ENCODE measurements around the gene FMO5. TPM values are rescaled to one million over a fixed set of nuclear protein-coding genes. Genes with fewer than 3 reads are reported as not detected.

Gene FMO5
- total and polyA plus RNA-seq, 2 of the 13 experiments (the other 11 are each of a cell fraction or from before 2014, with no cell fraction given), result 48.2 to 149 TPM

DNA sequence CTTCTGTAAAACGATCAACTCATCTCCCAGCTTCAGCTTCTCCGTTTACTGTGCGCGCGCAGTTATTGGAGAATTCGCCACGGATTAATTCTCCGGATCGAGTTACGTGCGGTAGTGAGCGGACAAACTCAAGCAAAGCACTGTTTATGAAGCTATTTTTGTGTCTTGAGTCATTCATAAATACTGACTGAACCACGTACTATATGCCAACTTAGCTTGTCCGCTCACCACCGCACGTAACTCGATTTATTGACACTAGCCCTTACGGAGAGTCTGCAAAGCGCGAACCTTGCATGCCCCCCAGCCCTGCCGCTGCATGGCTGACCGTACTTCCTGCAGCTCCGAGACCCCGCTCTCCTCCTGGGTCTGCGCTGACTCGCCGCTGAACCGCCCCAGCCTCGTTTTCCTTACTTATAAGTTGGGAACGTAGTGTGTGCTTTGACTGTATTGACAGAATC is 18.1 kb upstream of the FMO5 start (continued):
- TF ChIP-seq, protein P1, sequence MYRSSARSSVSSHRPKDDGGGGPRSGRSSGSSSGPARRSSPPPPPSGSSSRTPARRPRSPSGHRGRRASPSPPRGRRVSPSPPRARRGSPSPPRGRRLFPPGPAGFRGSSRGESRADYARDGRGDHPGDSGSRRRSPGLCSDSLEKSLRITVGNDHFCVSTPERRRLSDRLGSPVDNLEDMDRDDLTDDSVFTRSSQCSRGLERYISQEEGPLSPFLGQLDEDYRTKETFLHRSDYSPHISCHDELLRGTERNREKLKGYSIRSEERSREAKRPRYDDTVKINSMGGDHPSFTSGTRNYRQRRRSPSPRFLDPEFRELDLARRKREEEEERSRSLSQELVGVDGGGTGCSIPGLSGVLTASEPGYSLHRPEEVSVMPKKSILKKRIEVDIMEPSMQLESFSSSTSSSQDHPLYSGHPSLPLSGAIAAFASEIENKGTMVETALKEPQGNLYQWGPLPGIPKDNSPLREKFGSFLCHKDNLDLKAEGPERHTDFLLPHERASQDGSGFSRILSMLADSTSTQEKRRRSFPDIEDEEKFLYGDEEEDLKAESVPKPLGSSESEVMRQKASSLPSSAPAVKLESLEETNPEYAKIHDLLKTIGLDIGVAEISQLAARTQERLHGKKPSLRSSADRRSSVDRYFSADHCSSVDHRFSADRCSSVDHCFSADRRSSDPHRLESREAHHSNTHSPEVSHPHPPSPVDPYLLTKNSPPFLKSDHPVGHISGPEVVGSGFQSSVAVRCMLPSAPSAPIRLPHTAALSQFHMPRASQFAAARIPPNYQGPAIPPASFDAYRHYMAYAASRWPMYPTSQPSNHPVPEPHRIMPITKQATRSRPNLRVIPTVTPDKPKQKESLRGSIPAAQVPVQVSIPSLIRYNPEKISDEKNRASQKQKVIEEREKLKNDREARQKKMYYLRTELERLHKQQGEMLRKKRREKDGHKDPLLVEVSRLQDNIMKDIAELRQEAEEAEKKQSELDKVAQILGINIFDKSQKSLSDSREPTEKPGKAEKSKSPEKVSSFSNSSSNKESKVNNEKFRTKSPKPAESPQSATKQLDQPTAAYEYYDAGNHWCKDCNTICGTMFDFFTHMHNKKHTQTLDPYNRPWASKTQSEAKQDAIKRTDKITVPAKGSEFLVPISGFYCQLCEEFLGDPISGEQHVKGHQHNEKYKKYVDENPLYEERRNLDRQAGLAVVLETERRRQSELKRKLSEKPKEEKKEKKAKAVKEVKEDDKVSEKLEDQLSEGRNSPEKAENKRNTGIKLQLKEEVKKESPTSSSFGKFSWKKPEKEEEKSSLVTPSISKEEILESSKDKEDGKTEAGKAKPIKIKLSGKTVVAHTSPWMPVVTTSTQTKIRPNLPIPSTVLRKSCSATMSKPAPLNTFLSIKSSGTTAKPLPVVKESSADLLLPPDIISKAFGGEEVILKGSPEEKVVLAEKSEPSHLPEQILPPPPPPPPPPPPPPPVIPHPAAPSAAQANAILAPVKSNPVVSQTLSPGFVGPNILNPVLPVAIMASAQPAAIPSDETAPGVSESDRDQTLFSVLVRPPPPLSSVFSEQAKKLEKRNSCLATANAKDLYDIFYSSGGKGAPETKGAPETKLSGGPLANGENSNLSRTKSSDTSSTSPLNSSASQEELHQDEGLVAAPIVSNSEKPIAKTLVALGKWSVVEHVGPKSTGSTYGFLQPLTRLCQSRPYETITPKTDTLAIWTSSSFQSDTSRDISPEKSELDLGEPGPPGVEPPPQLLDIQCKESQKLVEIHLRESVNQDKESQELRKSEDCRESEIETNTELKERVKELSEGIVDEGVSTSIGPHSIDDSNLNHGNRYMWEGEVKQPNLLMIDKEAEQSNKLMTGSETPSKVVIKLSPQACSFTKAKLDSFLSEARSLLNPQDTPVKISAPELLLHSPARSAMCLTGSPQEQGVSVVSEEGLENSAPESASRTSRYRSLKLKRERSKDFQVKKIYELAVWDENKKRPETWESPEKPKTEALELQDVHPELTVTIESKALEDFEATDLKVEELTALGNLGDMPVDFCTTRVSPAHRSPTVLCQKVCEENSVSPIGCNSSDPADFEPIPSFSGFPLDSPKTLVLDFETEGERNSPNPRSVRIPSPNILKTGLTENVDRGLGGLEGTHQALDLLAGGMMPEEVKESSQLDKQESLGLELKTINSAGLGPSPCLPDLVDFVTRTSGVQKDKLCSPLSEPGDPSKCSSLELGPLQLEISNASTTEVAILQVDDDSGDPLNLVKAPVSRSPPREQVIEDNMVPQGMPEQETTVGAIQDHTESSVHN (CRISPR knock-in tag; IDR thresholded peaks at IDR 0.05), result no peak
- TF ChIP-seq ZBTB25 (CRISPR knock-in tag; IDR thresholded peaks at IDR 0.05), result no peak
- 0 out of 2 replicates have a peak, but pooled peaks have one; percentile 1 for TF ChIP-seq HDAC2 (CRISPR knock-in tag; IDR thresholded peaks at IDR 0.05)

Data from HepG2 (cell line).